GM23248 (cell line): ENCODE results near the gene UGT1A4.

Experiments used
- EZH2 ChIP-seq: fragments of 200-600 bp; sonication (generic); IDR thresholded peaks from 2 replicates; pipeline ENCODE4 v1.6.1; 2018; ENCODE audit warnings: antibody characterized with exemption, mild to moderate bottlenecking; ENCODE audit not compliant: insufficient read depth, poor library complexity, severe bottlenecking
- EZH2phosphoT487 ChIP-seq: fragments of 200-600 bp; sonication (generic); IDR thresholded peaks from 2 replicates; pipeline ENCODE4 v1.6.1; 2018; ENCODE audit warnings: antibody characterized with exemption, moderate library complexity, mild to moderate bottlenecking, low read depth; ENCODE audit not compliant: insufficient read depth

DNA sequence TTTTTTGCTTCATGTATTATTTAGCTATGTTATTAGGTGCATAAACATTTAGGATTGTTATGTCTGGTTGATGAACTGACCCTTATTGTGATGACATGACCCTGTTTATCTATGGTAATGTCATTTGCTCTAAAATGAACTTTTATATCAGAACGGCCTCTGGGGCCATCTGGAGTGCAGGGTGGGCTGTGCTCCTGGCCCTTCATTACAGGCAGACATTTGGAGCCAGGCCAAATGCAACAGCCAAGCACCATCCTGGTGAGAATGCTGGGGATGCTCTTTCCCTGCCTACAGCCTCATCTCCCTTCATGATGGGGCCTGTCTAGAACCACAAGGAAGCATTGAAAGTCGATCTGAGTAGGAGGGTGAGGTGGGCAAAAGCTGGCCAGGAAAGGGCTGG, 97.8 kb downstream of the UGT1A4 start:
- TF ChIP-seq EZH2 (no peak), EZH2phosphoT487 (no peak)
